GM12878 (cell line): ENCODE results near the gene ROBO1. TPM values are rescaled to one million over a fixed set of nuclear protein-coding genes. Genes with fewer than 3 reads are reported as not detected.

Source experiments
- CBFB ChIP-seq: IDR thresholded peaks from 2 replicates; pipeline ENCODE4 v1.6.1; 2016; ENCODE audit warnings: antibody characterized with exemption, low read depth
- NFYB ChIP-seq: IDR thresholded peaks from 2 replicates; pipeline ENCODE4 v1.6.1; 2011; ENCODE audit warnings: low read depth, mild to moderate bottlenecking, low read length, improper control_type of control experiment, moderate library complexity; ENCODE audit not compliant: insufficient read depth
- POLR2AphosphoS5 ChIP-seq: IDR thresholded peaks from 2 replicates; pipeline ENCODE4 v1.6.1; 2011; ENCODE audit warnings: mild to moderate bottlenecking, low read length, inconsistent platforms
- SMC3 ChIP-seq: IDR thresholded peaks from 2 replicates; pipeline ENCODE4 v1.6.1; 2011; ENCODE audit warnings: low read length, improper control_type of control experiment, borderline replicate concordance
- SPI1 ChIP-seq: IDR thresholded peaks from 2 replicates; pipeline ENCODE4 v1.6.1; 2011; ENCODE audit warnings: low read depth, mild to moderate bottlenecking, low read length, moderate library complexity, borderline replicate concordance; ENCODE audit not compliant: insufficient read depth
- ZBTB11 ChIP-seq: fragments of 450-650 bp; formaldehyde crosslinking; IDR thresholded peaks from 2 replicates; pipeline ENCODE4 v1.5.0; 2022; ENCODE audit warnings: mild to moderate bottlenecking, missing genetic modification characterization
- ZBTB40 ChIP-seq: fragments of 450-650 bp; IDR thresholded peaks from 2 replicates; pipeline ENCODE4 v1.6.1; 2016; ENCODE audit warnings: mild to moderate bottlenecking, moderate library complexity, borderline replicate concordance
- ZNF622 ChIP-seq: fragments of 450-650 bp; IDR thresholded peaks from 2 replicates; pipeline ENCODE4 v1.6.1; 2017; ENCODE audit warnings: mild to moderate bottlenecking, inconsistent platforms
- polyA plus RNA-seq, 11 experiments: library from polyadenylated mRNA; depleted of rRNA in 4 of 11; unstranded in 6 of 11; stranded (reverse) in 5 of 11; fragments of >200 nt; fragmentation: Nextera tagmentation in 4 of 11; fragmentation: Illumina TruSeq in 1 of 11; extraction: Ambion mirVana in 4 of 11; extraction: Trizol in 1 of 11; gene quantifications; 1 replicate in 1 of 11; 2 replicates in 10 of 11; pipeline versions ENCODE4 v1.2.1 to v1.2.3, GENCODE V29; 2011 to 2016; ENCODE audit warnings: inconsistent platforms in 2 of 11, missing spikeins in 2 of 11, low read depth in 1 of 11
- total RNA-seq, 4 experiments: library from RNA; depleted of rRNA in 3 of 4; stranded (reverse); fragments of >200 nt in 3 of 4; fragmentation: Illumina TruSeq in 1 of 4; extraction: Trizol in 1 of 4; gene quantifications; 2 replicates each; pipeline versions ENCODE4 v1.2.1 to v1.2.3, GENCODE V29; 2013 to 2021
- TF ChIP-seq, protein P1 (sequence below): IDR thresholded peaks from 2 replicates; pipeline ENCODE4 v1.6.1; 2011; ENCODE audit warnings: borderline replicate concordance, low read depth, mild to moderate bottlenecking, moderate library complexity, low read length; ENCODE audit not compliant: insufficient read depth, poor library complexity, severe bottlenecking

The ROBO1 gene
- total and polyA plus RNA-seq, 10 of the 15 experiments (the other 5 are each of a cell fraction or from before 2014, with no cell fraction given), result 0.29 to 46.5 (median 1.2) TPM

DNA sequence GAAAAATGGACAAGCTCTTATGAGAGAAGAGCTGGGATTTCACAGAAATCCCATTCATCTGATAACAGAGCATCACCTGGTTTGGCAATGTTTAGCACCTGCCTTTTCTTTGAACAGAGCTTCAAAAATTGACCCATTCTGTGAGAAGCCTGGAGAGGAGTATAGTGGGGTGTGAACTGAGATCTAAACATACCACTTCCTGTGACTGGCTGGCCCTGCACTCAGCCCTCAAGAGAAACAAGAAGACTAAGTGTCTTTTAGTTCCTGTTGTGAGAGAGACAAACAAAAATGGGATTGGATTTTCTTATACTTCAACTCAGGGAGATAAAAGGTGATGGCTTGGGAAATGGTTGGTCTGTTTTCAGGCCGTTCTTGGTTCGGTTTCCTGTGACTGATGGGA, 1060.2 kb downstream of the ROBO1 start (continued):
- TF ChIP-seq, protein P1, sequence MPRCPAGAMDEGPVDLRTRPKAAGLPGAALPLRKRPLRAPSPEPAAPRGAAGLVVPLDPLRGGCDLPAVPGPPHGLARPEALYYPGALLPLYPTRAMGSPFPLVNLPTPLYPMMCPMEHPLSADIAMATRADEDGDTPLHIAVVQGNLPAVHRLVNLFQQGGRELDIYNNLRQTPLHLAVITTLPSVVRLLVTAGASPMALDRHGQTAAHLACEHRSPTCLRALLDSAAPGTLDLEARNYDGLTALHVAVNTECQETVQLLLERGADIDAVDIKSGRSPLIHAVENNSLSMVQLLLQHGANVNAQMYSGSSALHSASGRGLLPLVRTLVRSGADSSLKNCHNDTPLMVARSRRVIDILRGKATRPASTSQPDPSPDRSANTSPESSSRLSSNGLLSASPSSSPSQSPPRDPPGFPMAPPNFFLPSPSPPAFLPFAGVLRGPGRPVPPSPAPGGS, result no peak
- no peak for TF ChIP-seq NFYB
- peak; percentile 83 for TF ChIP-seq ZBTB11 (CRISPR knock-in tag)
- TF ChIP-seq SPI1, result no peak
- TF ChIP-seq CBFB, result no peak
- TF ChIP-seq POLR2AphosphoS5, result no peak
- no peak for TF ChIP-seq ZNF622
- TF ChIP-seq ZBTB40, result peak; percentile 57; the same call in 1 of the 2 replicates
- no peak for TF ChIP-seq SMC3
